Umbilical cord (tissue), 2 donors: ENCODE measurements around the gene VANGL1. TPM values are rescaled to one million over a fixed set of nuclear protein-coding genes. Genes with fewer than 3 reads are reported as not detected.
A peak's percentile ranks its signal among the peaks of the same experiment; 100 is the strongest.

Experiments
- DNase-seq: peaks from one replicate; pipeline ENCODE4 v3.0.0-alpha.2; 2015; ENCODE audit warnings: low spot score
- total RNA-seq: library from RNA; depleted of rRNA; stranded (reverse); fragments of >200 nt; gene quantifications from one replicate; pipeline ENCODE4 v1.2.3, GENCODE V29; 2014; ENCODE audit warnings: low replicate concordance; ENCODE audit not compliant: insufficient read depth

The VANGL1 gene
- total RNA-seq, 1 donor from 2014 or later: 7.2 TPM

DNA sequence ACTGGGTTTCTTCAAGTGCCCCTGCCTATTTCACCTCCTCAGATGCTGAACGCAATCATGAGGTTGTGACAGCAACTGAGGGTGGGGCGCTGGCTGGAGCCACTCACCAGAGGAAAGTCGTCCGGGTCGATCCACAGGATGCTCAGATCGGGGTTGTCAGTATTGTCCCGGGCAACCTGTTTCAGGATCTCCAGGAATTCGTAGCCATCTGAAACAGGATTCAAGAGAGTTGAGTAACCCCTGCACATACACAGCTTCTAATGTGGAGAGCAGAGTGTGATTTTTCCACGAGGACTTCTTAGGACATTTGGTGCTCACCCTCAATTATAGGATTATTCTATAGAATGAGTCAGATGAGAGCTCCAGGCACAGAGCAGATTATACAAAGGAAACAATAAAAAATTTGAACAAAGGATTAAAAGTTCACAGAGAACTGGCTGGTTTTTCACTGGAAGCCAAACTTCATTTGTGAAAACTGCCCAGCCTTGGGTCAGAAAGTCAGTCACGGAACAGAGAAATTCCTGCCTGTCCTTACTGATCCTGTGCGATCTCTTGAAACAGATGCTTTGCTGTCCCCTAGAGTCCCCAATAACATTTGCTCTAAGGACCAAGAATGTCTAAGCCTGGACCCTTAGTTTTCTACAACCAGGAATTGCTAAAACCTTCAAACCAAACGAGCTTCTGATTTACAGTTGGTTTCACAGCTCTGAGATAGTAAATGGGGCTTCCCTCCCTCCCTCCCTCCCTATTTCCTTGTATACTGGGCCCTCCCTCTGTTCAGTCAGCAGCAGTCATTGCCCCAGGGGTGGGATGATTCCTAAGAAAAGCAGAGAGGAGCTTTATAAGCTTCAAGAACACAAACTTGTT is 63.5 kb downstream of the VANGL1 start:
- peak; percentile 68 for DNase-seq

DNA sequence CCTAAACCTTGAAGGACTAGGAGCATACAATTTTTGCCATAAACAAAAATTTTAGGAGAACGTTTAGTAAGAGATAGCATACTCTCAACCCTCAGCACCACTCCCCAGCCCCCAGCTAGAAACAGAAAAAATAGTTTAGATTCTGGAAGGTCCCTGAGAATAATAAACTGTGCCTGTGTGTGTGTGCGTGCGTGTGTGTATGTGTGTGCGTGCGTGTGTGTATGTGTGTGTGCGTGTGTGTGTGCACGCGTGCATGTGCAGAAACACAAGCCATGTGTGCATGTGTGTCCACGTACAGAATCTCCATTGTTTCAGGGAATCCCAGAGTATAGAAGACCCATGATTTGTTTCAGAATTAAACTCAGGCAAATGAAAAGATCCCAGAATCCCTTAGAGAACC is 64.2 kb downstream of the VANGL1 start:
- no peak for DNase-seq

DNA sequence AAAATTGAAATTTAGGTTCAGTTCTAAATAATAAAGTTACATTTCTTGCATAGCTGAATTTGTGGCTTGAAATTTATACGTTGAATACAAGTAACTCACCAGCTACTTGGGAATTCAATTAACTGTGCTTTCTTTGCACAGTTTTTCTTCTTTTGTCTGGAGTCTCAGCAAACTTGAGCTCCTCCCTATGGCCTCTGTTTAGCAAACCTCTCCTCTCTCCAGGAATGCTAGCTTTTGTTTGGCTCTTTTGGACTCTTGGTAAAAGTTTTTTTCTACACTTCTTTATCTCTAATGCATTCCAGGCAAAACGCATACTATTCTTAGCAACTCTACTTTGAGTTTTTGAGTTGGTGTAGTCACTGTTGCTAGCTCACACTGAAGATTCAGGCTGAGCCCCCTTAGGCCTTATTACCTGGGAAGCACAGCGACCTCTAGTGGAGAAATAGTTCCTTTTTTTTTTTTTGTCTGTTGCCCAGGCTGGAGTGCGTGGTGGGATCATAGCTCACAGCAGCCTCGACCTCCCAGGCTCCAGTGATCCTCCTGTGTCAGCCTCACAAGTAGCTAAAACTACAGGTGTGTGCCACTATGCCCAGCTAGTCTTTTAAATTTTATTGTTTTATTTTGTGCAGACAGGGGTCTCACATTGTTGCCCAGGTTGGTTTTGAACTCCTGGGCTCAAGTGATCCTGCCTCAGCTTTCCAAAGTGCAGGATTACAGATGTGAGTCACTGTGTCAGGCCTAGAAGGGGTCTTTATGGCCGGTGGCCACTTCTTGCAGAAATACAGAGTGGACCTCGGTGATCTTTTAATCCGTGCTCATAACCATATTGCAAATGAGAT is 65.0 kb downstream of the VANGL1 start:
- DNase-seq: peak; percentile 75

DNA sequence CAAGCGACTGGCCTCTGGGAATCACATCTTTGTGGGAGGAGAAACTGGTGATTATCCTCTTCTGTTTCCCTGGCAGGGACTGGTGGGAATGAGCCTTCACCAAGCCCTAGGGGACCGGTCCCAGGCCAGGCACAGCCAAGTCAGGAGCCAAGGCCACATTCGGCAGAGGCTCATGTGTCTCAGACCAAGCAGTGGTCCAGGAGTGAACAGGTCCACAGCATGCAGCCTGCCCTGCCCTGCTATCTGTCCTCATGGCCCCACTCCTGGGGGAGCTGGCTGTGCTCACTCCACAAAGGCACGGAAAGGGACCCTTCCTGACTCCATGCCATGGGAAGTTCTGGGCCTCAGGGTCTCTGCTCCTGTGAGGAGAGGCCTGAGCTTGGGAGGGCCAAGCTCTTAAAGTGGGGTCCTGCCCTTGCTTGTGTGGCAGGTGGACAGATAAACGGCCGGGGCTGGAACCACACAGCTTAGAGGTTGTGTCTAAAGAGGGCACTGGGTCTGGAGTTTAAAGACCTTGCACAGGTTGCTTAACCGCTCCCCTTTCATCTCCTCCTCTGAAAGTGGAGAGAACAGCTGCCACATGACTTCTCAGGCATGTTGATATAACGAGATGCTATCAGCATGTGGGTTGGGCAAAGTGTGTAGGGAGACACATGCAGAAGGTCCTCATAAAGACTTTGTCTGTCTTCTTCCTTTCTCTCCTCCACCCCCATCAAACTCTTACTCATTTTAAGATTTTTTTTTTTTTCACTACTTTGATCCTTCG is 69.3 kb downstream of the VANGL1 start:
- peak; percentile 46 for DNase-seq

DNA sequence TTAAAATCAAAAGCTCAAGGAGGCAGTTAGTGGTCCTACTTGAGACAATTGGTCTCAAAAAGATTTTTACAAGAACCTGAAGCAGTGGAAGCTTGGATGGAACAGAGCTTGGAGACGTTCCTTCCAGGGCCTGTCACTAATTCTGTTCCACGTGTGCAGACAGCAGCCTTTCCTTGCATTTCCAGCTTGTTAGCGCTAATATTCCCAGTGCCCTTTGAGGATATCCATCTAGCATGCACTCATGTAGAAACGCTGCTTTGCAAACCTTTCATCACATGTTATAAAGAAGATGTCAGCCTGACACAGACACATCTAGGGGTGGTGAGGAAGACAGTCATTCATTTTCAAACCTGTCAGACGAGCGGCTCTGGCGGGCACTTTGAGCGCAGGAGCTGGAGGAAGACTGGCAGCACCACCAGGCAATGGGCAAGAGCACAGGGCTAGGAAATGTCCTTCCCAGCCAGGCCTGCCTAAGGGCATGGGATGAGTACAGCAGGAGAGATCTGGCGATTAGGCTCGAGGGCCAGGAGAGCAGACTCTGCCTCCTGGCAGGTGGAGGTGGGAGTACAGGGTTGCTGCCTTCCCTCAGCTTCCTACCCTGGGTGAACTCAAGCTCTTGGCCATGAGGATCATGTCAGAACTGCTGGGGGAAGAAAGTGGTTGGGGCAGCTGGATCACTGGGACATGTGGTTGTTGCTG is 71.3 kb downstream of the VANGL1 start:
- DNase-seq: no peak

DNA sequence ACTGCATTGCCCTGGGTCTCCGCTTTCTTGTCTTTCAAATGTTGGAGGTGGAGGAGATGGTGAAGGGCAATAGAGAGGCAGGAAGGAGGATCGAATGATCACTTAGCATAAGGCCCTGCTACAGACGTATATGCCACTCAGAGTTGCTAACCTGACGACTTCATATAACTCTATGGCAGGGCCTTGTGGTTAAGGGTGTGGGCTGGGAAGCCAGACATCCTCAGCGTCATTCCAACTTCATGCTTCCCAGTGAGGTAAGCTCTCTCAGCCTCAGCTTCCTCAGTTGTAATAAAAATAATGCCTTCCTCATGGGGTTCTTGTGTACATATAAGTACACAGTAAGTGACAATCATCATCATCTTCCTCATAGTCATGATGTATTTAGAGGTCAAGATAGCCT is 72.1 kb downstream of the VANGL1 start:
- no peak for DNase-seq

DNA sequence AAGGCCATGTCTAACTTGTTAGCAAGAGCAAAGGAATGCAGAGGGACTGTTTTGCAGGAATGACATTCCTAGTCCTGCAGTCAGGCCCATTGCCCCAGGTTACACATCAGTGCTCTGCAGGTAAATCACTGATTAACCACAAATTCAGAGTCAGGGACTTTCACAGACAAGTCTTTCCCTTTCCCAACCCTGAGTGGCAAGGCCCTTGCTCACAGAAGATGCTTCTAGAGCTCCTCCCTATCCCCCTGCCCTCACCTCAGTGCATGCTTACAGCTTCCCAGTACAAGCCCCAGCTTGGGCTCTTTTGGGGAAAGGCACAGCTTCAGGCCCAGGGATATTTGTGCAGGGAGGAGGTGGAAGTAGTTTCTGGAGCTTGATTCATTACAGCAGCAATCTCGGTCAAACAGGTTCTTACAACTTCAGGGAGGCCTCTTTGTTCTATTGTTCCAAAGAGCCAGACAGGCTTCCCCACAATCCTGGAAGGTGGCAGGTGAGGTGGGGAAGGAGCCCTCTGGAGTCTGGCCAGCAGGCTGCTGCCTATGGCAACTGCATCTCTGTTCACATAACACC is 72.9 kb downstream of the VANGL1 start:
- peak; percentile 68 for DNase-seq

DNA sequence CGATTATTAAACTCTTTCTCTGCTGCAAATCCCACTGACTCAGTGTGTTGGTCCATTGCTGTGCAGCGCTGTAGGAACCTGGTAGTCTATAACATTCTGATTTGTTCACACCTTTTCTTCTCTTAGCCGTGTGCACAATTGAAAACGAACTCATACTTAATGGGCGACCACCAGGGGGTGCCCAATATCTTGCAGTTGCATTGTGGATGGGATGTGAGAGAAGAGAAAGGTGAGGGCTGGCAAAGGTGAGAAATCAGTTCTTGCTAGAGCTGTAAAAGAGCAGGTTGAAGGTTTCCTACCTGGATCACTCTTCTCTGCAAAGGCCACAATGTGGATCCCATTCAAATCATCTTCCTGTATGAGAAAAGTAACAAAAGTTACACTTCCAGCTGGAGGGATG is 75.8 kb downstream of the VANGL1 start:
- no peak for DNase-seq

DNA sequence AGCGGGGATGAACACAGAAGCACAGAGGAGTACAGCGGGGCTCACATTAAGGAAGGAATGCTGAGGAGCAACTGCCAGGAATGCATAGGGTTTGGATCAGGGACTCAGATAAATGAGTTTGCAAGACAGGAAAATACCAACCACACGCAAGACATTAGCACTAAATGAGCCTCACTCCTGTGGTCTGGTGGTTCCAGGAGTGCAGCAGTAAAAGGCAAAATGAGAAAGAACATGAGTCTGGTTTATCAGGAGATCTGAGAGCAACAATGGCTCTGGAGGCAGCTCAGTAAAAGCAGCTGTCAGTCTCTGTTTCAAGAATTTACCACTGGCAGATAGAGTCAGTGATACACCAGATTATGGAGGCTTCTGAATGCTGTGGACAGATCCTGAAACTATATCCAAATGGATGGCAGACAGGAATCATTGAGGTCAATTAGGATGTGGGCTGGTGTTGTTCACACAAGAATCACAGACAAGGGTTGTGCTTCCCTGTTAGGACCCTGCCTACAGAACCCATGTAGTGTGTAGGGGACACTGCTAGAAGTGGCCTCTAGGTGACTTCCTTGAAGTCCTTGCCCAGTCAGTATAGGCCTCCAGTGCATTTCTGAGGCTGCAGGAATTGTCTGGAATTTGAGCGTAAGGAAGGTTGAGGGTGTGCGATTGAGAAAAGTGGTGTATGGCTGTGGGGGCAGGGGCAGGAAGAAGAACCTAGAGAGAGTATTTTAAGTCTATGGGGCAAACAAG is 76.4 kb downstream of the VANGL1 start:
- DNase-seq: peak; percentile 25

DNA sequence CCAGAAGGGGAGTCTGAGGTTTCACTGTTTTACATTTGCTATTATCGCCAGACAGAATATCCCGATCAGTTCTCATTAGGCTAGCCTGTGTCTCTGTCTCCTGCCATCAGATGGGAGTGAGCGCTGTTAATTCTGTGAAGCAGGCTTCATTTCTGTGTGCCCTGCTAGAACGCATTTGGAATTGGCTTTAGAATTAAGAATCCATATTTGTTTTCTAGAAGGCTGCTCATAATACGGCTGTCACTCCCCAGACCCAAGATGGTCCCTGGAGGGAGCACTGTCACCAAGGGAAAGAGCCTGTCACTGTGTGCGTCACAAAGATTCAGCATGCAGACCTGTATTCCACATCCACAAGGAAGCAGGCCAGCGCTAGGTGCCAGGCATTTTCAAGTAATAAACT is 77.5 kb downstream of the VANGL1 start:
- DNase-seq: no peak

DNA sequence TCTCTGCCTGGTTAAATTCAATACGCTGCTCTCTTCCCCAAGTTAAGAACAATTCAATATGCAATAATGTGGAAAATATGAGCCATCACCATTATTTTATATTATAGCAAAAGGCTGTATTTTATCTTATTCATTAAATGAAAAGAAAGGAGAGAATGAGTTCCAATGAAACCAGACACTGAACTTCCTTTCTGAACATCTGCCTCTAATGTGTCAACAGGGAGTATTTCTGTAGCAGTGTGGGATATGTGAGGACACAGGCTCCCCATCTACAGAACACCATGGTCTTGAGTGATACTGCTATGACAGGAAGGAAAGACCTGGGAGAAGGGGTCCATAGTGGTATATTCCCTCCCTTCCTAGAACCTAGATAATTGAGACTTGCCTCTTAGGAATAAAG is 80.5 kb downstream of the VANGL1 start:
- no peak for DNase-seq

DNA sequence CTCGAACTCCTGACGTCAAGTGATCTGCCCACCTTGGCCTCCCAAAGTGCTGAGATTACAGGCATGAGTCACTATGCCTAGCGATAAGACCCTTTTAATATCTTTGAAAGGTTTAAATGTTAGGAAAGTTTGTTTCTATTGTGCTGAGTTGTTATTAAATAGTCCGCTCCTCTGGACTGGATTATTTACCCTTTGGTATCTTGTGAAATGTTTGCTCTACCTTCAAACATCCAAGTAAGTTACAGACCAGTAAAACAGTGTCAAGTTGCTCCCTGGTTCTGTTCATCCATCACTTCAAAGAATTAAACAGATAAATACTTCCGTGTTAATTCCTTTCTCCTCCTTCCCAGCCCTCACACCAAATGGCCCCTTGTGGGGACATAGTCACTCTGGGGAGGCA is 82.0 kb downstream of the VANGL1 start:
- DNase-seq: no peak

DNA sequence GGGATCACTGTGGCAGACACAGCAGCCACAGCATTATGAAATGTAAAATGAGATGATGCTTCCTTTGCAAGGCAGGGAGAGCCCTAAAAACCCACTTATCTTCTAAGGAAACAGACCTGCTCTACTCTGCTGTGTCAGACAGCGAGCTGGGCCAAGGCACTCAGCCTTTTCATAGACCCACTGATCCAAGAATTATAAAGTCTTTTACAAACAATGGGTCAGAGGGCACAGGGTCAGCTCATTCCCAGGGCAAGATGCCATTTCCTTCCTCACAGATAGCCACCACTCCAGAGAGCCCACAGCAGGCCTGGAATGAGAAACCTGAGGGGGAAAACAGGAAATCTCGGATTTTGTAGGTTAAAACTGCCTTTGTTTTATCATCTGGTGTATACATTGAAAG is 83.8 kb downstream of the VANGL1 start:
- peak; percentile 83 for DNase-seq

DNA sequence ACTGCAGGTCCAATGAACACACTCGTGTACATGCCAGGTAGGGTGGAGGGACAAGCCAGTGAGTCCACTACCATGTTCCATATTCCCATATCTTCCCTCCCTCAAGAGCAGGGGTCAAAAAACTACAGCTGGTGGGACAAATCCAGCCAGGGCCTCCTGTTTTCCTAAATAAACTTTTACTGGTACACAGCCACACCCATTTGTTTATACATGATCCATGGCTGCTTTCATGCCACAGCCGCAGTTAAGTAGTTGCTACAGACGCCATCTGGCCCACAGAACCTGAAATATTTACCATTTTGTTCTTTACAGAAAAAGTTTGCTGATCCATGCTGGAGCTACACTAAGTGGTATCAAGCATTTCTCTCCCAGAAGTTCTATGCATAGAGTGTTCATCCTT is 84.4 kb downstream of the VANGL1 start:
- no peak for DNase-seq

DNA sequence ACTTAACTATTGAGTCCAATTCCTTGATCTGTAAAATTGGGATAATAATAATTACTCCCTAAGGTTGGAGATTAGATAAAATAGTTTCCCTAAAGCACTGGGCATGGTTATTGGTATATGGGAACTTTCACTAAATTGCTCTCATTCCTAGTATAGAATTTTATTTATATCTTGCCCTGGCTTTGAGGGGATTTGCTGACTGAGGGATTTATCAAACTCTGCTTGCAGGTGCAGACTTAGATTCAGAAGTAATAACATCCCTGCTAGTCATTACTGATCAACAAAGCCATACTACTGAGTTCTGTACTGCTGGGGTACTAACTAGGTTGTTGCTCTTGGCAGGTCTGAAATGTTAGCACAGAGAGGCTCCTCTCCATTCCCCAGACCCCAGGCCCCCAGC is 84.8 kb downstream of the VANGL1 start:
- DNase-seq: no peak

DNA sequence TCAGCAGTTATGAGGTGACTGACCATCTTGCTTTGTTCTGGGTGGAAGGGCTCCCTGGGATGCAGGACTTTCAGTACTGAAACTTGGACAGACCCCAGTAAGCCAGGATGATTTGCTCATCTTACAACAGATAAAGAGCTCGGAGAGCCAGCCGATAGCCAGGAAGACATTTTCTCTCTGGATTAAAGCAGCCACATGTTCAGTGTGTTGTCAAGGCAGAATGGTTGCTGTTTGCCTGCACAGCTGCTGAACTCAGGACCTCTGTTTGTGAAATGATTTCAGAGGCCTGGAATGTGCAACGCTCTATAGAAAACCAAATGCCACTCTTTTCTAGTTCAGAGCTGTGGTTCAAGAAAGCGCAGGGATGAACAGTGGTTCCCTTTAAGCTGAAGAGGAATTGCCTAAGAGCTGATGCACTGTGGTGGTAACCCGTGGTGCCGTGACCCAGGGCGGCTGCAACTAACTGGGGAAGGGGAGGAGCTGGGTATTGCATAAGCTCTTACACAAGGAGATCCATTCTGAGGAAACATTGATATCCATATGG is 86.0 kb downstream of the VANGL1 start:
- peak; percentile 96 for DNase-seq

DNA sequence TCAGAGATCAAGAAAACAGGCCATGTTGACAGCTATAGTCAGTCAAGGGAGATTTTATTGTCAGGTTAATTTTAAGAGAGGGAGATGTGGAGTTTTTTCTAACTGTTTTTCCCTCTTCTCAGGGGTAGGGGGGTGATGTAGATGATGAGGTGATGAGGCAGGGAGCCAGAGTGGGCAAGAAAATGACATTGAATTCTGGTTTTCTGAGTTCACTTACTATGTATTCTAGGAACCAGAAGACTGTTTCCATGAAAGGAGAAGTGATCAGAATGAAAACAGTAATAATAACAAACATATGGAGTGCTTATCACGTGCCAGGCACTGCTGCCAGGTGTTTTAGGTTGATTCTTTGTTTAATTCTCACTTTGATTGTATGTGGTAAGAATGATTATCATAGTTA is 86.6 kb downstream of the VANGL1 start:
- no peak for DNase-seq

DNA sequence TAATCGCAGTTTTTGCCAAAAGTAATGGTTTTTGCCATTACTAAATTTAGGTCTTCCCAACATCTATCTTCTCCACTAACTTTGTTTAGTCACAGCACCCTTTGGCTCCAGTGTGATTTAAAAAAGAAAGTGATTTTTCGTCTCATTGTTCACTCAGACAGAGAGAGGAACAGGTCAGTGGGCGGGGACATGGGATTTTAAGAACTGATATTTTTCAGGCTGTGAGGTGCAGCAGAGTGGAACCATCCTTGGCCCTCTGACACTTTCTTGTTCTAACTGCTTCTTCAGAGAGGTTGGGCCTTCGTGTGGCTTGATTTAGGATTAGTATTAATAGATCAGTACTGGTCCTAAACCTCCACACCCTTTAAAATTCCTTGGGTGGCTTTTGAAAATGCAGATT is 88.0 kb downstream of the VANGL1 start:
- no peak for DNase-seq

DNA sequence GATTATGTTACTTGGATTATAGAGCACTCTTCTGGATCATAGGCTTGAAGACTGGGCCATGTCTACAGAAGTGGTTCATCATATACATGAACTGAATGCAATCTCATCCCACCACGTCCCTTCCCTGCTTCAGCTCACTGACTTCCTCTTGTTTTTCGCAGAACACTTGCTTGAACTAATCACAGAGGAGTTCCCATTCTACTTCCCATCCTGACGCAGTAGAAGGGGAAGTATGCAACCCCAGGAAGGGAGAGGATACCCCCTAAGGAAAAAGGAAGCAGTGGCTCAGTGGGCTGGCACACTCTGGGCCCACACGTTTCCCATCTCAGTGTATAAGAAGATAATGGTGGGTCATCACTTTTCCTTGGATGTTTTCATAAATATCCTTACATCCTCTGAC is 90.5 kb downstream of the VANGL1 start:
- DNase-seq: no peak

DNA sequence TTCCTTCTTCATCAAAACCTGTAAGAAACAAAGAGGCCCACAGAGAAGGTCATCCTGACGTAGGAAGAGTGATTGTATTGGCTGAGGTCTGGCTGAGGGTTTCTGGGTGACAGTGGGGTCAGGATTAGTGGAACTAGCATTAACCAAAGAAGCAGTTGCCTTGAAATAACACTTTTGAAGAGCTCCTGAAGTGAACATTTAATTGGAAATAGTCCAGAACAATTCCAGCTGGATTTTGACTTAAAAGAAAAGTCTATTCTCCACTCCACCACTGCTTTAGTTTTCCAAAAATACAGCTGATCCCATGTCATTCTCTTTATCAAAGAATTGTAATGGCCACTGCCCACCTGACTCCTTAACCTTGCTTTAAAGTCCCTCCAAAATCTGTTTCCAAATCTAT is 99.0 kb downstream of the VANGL1 start:
- DNase-seq: no peak
